Fibroblast of villous mesenchyme (primary cell): ENCODE results near the gene FRS3. TPM values are rescaled to one million over a fixed set of nuclear protein-coding genes. Genes with fewer than 3 reads are reported as not detected.

Experiments used
- DNase-seq: peaks from one replicate; pipeline ENCODE4 v3.0.0-alpha.2; 2010; ENCODE audit warnings: low read depth
- H3K4me3 ChIP-seq: 2 replicates; pipeline ENCODE4 v1.5.1; 2011; ENCODE audit warnings: low read depth, mild to moderate bottlenecking, low read length
- CTCF ChIP-seq: IDR thresholded peaks from 2 replicates; pipeline ENCODE4 v1.5.1; 2012; ENCODE audit warnings: low read depth, mild to moderate bottlenecking, low read length; ENCODE audit not compliant: insufficient read depth
- small RNA-seq: library from RNA; depleted of rRNA; stranded (forward); fragments of <200 nt; gene quantifications from one replicate; pipeline ENCODE3, GENCODE V24; 2012
- total RNA-seq: library from RNA; depleted of rRNA; stranded (reverse); fragments of >200 nt; gene quantifications from 2 replicates; pipeline ENCODE4 v1.2.3, GENCODE V29; 2012

Gene FRS3
- total RNA-seq, 1 donor: 1.3 TPM

GRCh38 chr6:41720262-41720620 is 59.5 kb downstream of the FRS3 start:
- TF ChIP-seq CTCF: no peak
- no peak overlapping the region for H3K4me3 ChIP-seq
- DNase-seq: no peak

Small RNAs within 50 kb of the gene (small RNA-seq; reads per million reads assigned to genes)
- gene AL365205.2 (not detected), gene AL365205.3 (not detected)

Other genes starting within 250 kb of the FRS3 start
- 2.2 and 4.5 TPM in 2 replicates for gene FOXP4, start 233.5 kb downstream of the FRS3 start, total RNA-seq
- not detected in 2 replicates for gene MDFI, start 141.4 kb downstream of the FRS3 start, total RNA-seq
- gene TFEB, start 44.3 kb downstream of the FRS3 start, total RNA-seq: 3.0 and 5.2 TPM in 2 replicates
- gene PGC, start 32.5 kb downstream of the FRS3 start, total RNA-seq: not detected in 2 replicates
- 0.64 and 0.86 TPM in 2 replicates for gene PRICKLE4, start 882 bp upstream of the FRS3 start, total RNA-seq
- gene TOMM6, start 7.8 kb upstream of the FRS3 start, total RNA-seq: 67.3 and 70.0 TPM in 2 replicates
- 2.3 and 3.0 TPM in 2 replicates for gene USP49, start 115.5 kb upstream of the FRS3 start, total RNA-seq
- 31.9 and 40.2 TPM in 2 replicates for gene MED20, start 141.2 kb upstream of the FRS3 start, total RNA-seq
- gene BYSL, start 141.6 kb upstream of the FRS3 start, total RNA-seq: 13.2 and 20.7 TPM in 2 replicates
- 25.8 and 42.3 TPM in 2 replicates for gene CCND3, start 161.9 kb upstream of the FRS3 start, total RNA-seq